ENCODE data around the gene TULP1.

TULP1 gene

DNA sequence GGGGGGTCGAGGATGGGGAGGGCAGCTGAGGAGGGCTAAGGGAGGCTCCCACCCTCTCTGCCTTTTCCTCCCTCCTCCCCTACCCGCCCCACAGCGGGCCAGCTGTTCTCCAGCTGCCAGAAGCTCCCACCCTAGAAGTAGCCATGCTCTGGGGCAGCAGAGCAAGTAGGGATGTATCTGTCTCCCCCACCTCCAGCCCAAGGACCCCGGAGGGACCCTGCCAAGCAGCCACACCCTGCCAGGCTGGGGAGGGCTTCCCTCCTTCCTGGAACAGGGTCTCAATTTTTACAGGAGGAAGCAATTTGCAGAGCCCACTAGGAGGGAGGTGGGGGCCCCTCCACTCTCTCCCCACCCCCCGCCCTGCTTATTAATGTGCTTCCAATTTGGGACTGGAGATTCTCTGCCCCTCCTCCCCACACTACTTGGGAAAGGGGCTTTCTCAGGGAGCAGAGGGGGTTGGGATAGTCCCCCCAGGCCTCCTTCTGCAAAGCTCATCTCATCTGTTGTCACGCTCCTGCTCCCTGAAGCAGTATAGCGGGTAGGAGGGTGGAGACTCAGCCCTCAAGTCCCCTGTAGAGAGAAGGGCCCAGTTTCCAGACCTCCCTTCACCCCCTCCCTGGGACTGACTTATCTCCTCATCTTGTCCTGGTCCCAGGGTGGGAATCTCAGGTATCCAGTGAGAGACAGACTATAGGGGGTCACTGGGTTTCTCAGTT lies 20.3 kb downstream of the TULP1 start:
- peaks cover 67% of the 10 kb centered on the region for H3K4me1 ChIP-seq (ENCODE audit: control insufficient read depth, insufficient read depth, low read length)
- H3K27ac ChIP-seq (ENCODE audit: insufficient read depth, low read depth, low read length, poor library complexity, severe bottlenecking), result no peak overlapping the region
- H3K27me3 ChIP-seq (ENCODE audit: control insufficient read depth, insufficient read depth, low read length, poor library complexity, severe bottlenecking), result peaks cover 1% of the 10 kb centered on the region

DNA sequence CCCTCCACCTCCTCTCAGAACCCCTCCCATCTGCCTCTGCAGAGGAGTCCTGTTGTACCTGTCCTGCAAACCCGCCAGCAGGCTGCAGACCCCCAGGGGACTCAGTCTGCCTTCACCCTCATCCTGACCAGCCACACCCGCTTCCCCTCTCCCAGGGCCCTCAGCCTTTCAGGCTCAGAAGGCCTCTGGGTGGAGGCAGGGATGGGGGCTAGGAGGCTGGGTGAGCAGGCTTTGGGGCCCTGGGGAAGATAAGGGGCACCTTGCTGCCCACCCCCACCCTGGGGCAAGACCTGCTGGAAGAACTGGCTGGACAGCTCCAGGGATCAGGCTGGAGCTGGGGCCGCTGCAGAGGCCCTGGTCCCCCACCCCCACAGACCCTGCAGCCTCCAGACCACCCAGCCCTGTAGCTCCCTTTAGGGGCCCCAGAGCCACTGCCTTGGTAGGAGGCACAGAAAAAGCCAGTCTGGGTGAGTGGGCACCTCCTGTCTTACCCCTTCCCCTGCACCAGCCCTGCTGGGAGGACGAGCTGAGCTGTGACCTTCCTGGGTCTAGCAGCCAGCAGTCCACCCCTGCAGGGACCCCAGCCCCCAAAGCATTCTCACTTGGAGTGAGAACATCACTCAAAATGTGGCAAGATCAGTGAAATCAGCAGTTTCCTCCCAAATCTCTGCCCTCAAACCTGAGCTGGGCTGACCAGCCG lies 21.0 kb downstream of the TULP1 start:
- 38 to 42% methylated on average over 5 of the region's 5 CpGs for WGBS, 2 experiments
- Histone ChIP-seq H3K27ac (ENCODE audit: insufficient read depth, low read depth, low read length, poor library complexity, severe bottlenecking) (no peak overlapping the region), H3K27me3 (ENCODE audit: control insufficient read depth, insufficient read depth, low read length, poor library complexity, severe bottlenecking) (no peaks in the 10 kb centered on the region), H3K4me1 (ENCODE audit: control insufficient read depth, insufficient read depth, low read length) (peaks cover 69% of the 10 kb centered on the region), H3K36me3 (ENCODE audit: control insufficient read depth, insufficient read depth, low read length) (no peaks in the 10 kb centered on the region), H3K9me3 (ENCODE audit: control insufficient read depth, low read length) (no peaks in the 10 kb centered on the region), H3K4me3 (ENCODE audit: insufficient read depth, low read depth, low read length) (no peak overlapping the region)

More for the DNA sequence above, 20.3 kb downstream of the TULP1 start:
- Histone ChIP-seq H3K4me3 (ENCODE audit: insufficient read depth, low read depth, low read length) (no peak overlapping the region), H3K9me3 (ENCODE audit: control insufficient read depth, low read length) (no peaks in the 10 kb centered on the region), H3K36me3 (ENCODE audit: control insufficient read depth, insufficient read depth, low read length) (no peaks in the 10 kb centered on the region)
- WGBS, 2 experiments, result 24 to 28% methylated on average over 6 of the region's 7 CpGs

DNA sequence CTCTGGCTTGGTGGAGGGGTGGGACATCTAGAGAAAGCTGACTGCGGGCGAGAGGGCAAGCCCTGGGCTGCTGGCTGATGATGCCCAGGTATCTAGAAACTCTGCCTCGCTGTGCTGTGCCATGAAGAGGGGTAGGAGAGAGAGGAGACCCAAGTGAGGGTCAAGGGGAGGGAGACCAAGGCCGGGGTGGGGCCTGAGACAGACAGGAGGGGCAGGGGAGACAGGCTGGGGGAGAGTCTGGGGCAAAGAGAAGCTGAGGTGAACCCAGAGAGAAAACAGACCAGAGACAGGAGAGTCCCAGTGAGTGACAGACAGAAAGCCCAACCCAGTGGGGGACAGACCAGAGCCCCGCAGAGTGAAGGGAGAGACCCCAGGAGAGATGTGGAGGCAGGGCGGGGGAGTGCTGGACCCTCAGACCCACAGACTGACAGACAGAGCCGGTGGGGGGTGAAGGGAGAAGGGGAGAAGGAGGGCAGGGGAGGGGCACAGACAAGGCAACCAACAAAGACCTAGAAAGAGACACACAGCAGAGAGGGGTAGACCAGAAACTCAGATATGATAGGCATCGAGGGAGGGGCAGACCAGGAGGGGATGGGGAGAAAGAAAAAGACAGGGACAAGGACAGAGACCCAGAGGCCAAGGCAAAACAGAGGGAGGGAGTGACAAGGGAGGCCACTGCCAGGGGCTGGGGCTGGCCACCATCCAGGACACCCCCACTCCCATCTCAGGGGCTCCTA lies 21.7 kb downstream of the TULP1 start:
- 23 to 30% methylated on average over 8 of the region's 8 CpGs for WGBS, 2 experiments
- H3K4me1 ChIP-seq (ENCODE audit: control insufficient read depth, insufficient read depth, low read length), result peaks cover 76% of the 10 kb centered on the region
- no peak overlapping the region for H3K4me3 ChIP-seq (ENCODE audit: insufficient read depth, low read depth, low read length)
- no peak overlapping the region for H3K27ac ChIP-seq (ENCODE audit: insufficient read depth, low read depth, low read length, poor library complexity, severe bottlenecking)
- H3K27me3 ChIP-seq (ENCODE audit: control insufficient read depth, insufficient read depth, low read length, poor library complexity, severe bottlenecking), result no peaks in the 10 kb centered on the region
- H3K36me3 ChIP-seq (ENCODE audit: control insufficient read depth, insufficient read depth, low read length), result no peaks in the 10 kb centered on the region
- H3K9me3 ChIP-seq (ENCODE audit: control insufficient read depth, low read length), result no peaks in the 10 kb centered on the region

DNA sequence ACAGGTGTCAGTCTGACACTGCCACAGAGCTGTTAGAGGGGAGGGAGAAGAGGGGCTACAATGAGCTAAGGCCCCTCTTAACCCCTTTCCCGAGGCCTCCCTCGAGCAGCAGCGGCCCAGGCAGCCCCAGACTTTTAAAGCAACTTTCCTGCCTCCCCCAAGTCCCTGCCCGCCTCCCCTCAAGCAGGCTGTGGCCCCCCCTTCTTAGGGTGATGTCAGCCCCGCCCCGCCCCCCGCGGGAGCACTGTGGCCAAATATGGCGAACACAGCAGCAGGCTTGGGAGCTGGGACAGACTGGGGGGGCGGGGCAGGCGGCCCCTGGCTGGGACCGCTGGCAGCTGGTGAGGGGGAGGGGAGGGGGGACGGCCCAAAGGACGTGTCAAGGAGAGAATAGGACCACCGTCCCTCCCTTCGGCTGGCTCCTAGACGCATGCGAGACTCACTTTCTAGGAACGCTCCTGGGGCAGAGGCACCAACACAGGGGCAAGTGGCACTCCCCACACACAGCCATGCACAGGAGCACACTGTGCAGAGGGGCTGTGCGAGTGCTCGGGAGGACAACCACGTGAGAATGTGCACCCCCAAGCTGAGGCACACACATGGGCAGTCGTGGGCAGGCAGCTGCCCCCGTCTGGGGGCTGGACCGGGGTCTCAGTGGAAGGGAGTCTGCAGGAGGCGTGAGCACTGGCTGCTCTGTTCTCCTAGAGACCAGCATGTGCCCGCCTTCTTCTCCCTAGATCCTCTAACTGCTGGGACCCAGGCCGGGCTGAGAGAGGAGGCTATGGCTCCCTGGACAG lies 22.5 kb downstream of the TULP1 start:
- peak overlapping the region; percentile 71 for H3K27ac ChIP-seq (ENCODE audit: insufficient read depth, low read depth, low read length, poor library complexity, severe bottlenecking)
- H3K9me3 ChIP-seq (ENCODE audit: control insufficient read depth, low read length), result no peaks in the 10 kb centered on the region
- 3% methylated on average over 28 of the region's 28 CpGs for WGBS, 2 experiments
- peaks cover 80% of the 10 kb centered on the region for H3K4me1 ChIP-seq (ENCODE audit: control insufficient read depth, insufficient read depth, low read length)
- peak overlapping the region; percentile 14 for H3K4me3 ChIP-seq (ENCODE audit: insufficient read depth, low read depth, low read length)
- no peaks in the 10 kb centered on the region for H3K27me3 ChIP-seq (ENCODE audit: control insufficient read depth, insufficient read depth, low read length, poor library complexity, severe bottlenecking)
- no peaks in the 10 kb centered on the region for H3K36me3 ChIP-seq (ENCODE audit: control insufficient read depth, insufficient read depth, low read length)

DNA sequence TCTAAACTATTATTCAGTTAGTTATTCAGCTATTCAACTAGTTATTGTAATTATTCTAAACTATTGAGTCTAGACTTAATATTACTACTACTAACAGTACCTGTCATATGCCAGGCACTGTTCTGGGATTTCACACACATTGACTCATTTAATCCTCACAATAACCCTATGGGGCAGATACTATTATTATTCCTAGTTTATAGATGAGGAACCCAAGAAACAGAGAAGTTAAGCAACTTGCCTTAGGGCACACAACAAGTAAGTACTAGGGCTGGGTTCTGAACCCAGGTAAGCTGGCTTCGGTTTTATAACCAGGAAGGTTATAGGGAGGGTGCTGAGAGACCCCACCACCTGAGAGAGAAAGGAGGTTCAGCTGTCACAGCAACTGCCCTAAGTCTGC lies 23.6 kb downstream of the TULP1 start:
- peaks cover 75% of the 10 kb centered on the region for H3K4me1 ChIP-seq (ENCODE audit: control insufficient read depth, insufficient read depth, low read length)
- H3K27ac ChIP-seq (ENCODE audit: insufficient read depth, low read depth, low read length, poor library complexity, severe bottlenecking), result no peak overlapping the region
- H3K36me3 ChIP-seq (ENCODE audit: control insufficient read depth, insufficient read depth, low read length), result no peaks in the 10 kb centered on the region
- no peak overlapping the region for H3K4me3 ChIP-seq (ENCODE audit: insufficient read depth, low read depth, low read length)
- WGBS, 2 experiments, result 80 to 81% methylated on average over 1 of the region's 1 CpG
- no peaks in the 10 kb centered on the region for H3K9me3 ChIP-seq (ENCODE audit: control insufficient read depth, low read length)
- H3K27me3 ChIP-seq (ENCODE audit: control insufficient read depth, insufficient read depth, low read length, poor library complexity, severe bottlenecking), result no peaks in the 10 kb centered on the region

DNA sequence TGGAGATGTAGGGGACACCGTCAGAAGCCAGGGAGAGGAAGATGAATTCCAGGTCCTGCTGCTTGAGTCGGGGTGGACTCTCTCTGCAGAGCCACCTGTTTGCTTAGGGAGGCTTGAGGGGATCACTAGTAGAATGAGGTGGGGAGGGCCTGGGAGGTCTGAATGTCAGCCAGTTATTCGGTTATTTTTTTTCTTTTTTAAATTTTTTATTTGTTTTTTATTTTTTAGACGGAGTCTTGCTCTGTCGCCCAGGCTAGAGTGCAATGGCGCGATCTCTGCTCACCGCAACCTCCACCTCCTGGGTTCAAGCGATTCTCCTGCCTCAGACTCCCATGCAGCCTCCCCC lies 24.2 kb downstream of the TULP1 start:
- Histone ChIP-seq H3K27ac (ENCODE audit: insufficient read depth, low read depth, low read length, poor library complexity, severe bottlenecking) (no peak overlapping the region), H3K9me3 (ENCODE audit: control insufficient read depth, low read length) (no peaks in the 10 kb centered on the region), H3K36me3 (ENCODE audit: control insufficient read depth, insufficient read depth, low read length) (no peaks in the 10 kb centered on the region), H3K4me1 (ENCODE audit: control insufficient read depth, insufficient read depth, low read length) (peaks cover 69% of the 10 kb centered on the region), H3K4me3 (ENCODE audit: insufficient read depth, low read depth, low read length) (no peak overlapping the region), H3K27me3 (ENCODE audit: control insufficient read depth, insufficient read depth, low read length, poor library complexity, severe bottlenecking) (no peaks in the 10 kb centered on the region)
- WGBS, 2 experiments, result 82 to 83% methylated on average over 9 of the region's 9 CpGs

DNA sequence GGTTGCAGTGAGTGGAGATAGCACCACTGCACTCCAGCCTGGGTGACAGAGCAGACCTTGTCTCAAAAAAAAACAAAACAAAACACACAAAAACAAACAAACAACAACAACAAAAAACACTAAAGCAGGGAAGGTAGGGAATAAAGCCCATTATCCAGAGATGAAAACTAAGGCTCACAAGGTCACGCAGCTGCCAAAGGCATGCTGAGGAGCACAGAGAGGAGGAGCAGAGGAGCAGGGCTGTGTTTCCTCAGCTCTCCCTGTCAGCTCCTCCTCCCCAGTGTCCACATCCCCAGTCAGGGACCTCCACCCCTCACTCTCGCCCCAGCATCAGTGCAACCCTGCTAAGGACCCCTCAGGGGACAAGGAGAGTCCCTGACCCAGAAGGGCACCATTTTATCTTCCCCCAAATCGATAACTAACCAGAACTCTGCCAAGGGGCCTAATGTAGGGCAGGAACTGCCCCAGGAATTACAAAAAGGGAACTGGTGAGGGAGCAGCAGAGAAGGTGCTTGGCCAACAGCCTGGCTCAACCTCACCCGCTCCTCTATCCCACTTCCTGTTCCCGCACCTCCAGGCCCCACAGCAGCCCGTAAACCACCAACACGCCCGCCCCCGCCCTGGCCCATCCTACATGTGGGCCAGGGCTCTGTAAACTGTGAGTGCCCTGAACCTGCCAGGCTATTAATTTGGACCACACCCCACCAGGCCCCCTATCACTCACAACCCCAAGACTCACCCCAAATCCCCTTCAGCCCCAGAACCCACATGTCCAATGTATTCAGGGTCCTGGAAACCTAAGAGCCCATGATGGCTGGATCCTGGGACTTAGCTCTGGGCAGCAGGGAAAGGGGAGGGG lies 24.8 kb downstream of the TULP1 start:
- 82 to 84% methylated on average over 9 of the region's 9 CpGs for WGBS, 2 experiments
- Histone ChIP-seq H3K27me3 (ENCODE audit: control insufficient read depth, insufficient read depth, low read length, poor library complexity, severe bottlenecking) (no peaks in the 10 kb centered on the region), H3K9me3 (ENCODE audit: control insufficient read depth, low read length) (no peaks in the 10 kb centered on the region), H3K36me3 (ENCODE audit: control insufficient read depth, insufficient read depth, low read length) (no peaks in the 10 kb centered on the region), H3K4me1 (ENCODE audit: control insufficient read depth, insufficient read depth, low read length) (peaks cover 64% of the 10 kb centered on the region), H3K4me3 (ENCODE audit: insufficient read depth, low read depth, low read length) (no peak overlapping the region), H3K27ac (ENCODE audit: insufficient read depth, low read depth, low read length, poor library complexity, severe bottlenecking) (no peak overlapping the region)

DNA sequence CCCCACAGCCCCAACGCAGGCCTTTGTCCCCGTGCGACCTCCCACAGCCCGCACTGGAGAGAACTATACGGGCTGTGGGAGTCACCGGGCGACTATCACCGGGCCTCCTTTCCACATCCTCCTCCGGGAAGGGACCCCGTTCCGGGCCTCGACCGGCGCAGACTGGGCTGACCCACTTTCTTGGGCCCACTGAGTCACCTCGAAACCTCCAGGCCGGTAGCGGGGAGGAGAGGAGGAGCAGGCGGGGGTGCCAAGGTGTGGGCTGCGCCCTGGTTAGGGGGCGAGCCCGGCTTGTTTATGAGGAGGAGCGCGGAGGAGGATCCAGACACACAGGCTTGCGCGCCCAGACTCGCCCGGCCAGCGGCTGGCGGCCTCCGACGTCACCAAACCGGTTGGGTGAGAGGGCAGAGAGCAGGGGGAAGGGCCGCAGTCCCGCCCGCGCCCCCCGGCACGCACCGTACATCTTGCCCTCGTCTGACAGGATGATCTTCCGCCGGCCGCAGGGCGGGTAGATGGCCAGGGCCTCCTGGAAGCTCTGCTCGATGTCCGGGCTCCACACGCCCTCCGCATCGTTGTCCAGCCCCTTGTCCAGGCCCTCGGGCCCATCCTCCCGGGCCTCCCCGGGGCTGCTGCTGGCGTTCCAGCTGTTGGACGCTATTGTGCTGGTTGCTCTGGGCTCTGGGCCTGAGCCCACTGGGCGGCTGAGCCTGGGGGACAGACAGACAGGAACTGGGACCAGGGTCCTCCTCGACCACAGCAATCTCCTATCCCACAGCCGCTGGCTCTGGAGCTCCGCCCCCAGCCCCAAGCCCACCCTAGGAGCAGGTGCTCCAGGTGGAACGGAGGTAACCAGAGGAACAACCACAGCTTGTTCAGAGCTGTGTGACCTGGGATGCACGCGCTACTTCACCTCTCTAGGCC lies 26.4 kb downstream of the TULP1 start:
- 76 to 82% methylated on average over 61 of the region's 61 CpGs for WGBS, 2 experiments
- H3K4me1 ChIP-seq (ENCODE audit: control insufficient read depth, insufficient read depth, low read length), result peaks cover 47% of the 10 kb centered on the region
- H3K27me3 ChIP-seq (ENCODE audit: control insufficient read depth, insufficient read depth, low read length, poor library complexity, severe bottlenecking), result no peaks in the 10 kb centered on the region
- peak overlapping the region; percentile 65 for H3K27ac ChIP-seq (ENCODE audit: insufficient read depth, low read depth, low read length, poor library complexity, severe bottlenecking)
- H3K9me3 ChIP-seq (ENCODE audit: control insufficient read depth, low read length), result no peaks in the 10 kb centered on the region
- no peak overlapping the region for H3K4me3 ChIP-seq (ENCODE audit: insufficient read depth, low read depth, low read length)
- no peaks in the 10 kb centered on the region for H3K36me3 ChIP-seq (ENCODE audit: control insufficient read depth, insufficient read depth, low read length)
